NCI-H1105 (cell line): ENCODE results near the gene RAE1.
A peak's percentile ranks its signal among the peaks of the same experiment; 100 is the strongest.
"Not testable (repeated sequence)": the region's sequence is repeated elsewhere in the genome, so short reads cannot be mapped to it uniquely, and the experiment has no call there.

ENCODE experiments used
- DNase-seq: peaks from one replicate; lab custom pipeline; 2025; lab: John Stamatoyannopoulos, UW

The RAE1 gene

DNA sequence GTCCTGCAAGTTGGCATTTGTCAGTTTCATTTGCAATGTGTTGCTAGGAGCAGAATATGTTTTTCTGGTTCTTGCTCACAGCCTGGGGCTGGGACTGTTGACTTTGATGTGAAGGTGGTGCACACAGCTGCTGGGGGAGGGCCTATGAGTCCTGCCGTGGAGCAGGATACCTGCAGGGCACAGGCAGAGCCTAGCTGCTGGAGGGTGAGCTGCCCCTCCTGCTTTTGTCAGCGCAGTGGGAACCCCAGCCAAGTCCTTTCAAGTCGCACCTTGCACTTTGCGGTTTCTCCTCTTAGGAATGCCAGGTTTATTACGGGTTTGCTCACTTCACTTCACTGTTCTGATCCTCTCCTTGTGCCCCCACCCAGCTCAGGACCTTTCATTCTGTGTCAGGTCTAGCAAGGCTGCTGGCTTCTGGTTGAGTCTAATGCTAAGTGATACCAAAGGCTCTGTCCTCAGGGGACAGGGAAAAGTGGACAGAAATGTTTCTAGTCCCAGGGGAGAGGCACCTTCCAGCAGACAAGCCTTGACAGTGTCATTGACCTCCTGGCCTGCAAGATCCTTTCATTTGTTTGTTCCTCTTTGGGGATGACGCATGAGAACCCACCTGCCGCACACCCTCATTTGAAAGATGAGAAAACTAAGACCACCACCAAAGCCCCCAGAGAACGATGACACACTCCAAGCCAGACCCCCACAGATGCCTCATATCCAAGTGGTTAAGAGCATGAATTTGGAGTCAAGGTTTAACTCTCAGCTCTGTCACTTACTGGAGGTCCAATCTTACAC, 24.2 kb upstream of the RAE1 start:
- DNase-seq = peak; percentile 19

DNA sequence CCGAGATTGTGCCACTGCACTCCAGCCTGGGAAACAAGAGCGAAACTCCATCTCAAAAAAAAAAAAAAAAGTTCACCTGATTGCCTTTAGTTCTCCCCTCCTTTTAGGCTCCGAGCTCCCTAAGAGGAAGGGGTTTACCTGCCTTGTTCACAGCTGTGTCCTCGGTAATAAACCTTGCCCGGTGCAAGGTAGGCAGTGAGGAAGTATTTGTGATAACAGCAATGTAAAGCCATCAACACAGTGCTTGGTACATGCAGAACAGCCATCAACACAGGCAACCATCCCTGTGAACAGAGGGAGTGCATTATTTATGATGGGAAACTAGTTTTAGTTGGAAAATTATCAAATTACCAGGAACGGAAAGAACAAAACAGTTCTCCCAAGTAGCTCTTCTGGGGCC, 23.2 kb upstream of the RAE1 start:
- no peak for DNase-seq

DNA sequence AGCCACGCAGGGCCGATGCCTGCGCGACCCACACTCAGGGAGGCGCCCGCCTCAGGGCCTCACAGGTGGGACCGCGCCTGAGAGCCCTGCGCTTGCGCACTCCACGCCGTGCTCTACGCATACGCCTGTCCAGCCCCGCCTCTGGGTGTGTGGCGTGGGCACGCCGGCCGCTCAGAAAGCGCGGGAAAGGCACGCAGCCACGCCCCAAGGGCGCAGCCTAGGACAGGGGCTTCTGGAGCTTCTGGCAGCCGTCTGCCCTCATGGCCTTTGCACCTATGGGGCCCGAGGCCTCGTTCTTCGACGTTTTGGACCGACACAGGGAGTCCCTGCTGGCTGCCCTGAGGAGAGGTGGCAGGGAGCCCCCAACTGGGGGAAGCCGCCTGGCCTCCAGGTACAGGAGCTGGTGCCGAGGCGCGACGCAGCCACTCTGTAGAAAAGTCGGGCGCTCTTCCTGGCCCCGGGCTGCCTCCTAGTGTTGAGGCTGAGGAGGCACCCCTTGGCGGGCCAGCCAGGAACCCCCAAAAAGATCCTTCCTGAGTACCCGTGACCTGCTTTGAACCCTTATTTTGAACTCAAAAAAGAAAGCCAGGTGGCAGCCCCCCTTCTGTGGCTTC, 21.3 kb upstream of the RAE1 start, which contains the start of gene SPO11:
Gene SPO11 (plus strand): TSS at position 196 of the 614 bp plus-strand sequence. CDS start 65 bp downstream, at position 261.
- DNase-seq = no peak

DNA sequence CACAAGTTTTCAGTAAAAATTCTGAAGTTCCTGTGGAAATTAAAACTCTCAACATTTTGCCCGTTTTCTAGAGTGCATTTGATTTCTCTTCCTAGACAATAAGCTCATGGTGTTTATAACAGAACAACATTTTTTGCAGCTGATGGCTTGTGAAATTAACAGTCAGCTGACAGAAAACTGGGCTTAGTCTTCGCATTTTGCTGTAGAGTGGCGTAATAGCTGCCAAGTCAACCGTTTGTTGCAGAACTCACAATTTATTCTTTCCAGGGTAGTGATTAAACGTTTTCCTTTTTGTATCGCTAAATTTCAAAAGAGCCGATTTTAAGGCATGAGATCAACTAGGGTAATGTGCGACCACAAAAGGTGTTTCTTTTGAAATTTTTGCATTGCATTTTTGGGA, 20.1 kb upstream of the RAE1 start:
- DNase-seq = no peak

DNA sequence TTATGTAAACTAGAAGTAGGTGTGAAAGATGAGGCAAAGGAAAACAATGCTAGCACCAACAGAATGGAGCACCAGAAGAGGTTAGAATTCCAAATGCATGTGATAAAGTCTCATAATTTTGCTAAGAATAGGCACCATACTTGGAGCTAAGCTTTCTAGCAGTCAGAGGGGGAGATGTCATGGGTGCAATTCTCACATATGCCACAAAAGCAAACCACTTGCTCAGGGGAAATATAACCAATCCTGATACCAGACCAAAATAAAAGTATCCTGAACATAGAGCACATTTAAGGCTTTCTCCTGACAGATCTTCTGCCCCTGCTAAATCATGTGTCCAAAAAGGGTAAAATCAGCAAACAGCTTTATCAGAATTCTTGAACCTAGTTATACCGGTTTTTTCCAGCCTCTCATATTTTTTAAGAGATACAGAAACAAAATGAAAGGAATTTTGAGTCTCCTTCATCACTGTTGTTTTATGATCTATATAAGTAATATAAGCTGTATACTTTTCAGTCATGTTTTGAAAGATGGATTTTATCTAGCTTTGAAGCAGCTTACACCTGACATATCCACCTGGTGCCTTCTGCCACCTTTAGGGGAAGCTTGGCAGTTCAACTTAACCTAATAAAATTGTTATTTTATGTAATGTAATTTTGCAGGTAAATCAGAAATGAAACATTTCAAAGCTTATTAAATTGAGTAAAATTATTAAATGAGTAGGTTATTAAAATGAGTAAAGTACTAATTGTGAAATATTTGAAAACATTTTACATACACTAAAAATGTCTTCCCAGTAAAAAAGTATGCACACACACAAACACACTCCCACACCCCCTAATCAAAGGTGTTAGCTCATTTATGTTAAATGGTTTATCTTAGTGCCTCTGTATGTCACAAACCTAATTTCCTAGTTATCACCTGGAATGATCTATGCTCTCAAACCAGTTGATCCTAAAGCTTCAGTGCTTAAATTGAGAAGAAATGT, 18.7 kb upstream of the RAE1 start:
- DNase-seq = no peak

DNA sequence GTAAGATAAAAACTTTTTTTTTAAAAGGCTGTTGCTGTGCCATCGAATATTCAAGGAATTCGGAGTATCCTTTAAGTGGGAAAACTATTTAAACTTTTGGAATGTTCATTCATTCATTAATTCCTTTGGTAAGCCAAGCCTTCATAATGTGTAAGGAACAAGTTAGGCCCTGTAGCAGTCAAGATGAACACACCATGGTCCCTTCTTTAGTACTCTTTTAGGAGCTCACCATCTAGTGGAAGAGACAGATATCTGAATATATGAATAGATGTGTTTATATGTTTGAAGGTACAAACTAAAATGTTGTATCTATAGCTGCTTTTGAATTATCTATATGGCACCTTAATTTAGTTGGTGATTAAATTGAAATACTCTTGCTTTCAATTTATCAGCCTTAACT, 15.7 kb upstream of the RAE1 start:
- no peak for DNase-seq

DNA sequence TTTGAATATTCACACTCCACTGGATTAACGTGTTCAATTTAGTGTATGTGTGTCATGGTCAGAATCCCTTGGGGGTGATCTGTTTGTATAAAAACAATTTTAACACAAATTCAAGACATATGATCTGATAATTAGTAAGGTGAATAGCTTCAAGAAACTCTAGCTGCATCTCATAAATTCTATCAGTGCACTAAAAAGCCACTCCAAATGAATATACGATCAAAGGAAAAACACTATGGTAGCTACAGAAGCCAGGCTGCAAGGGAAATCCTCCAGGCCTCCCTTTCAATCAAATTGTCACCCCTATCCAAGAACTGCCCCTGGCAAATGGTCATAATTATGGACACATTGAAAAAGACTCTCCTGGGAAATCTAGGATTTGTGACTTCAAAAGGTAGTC, 9.4 kb upstream of the RAE1 start:
- no peak for DNase-seq

DNA sequence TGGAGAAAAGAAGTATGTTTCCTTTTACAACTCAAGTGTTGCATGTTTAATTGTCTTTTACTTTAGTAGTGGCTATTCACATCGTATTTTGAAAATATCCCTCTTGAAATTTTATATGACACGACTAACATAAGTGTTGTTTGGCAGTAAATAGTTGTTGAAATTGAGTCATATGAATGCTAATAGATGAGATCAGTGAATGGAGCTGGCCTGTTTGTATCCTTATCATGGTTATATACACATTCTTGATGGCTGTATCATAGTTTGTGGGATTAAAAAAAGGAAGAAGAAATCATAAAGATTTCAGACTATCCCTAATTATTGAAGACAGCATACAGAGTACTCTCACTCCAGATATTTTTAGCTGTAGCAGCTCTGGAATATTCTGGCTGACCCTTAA, 8.2 kb upstream of the RAE1 start:
- no peak for DNase-seq

DNA sequence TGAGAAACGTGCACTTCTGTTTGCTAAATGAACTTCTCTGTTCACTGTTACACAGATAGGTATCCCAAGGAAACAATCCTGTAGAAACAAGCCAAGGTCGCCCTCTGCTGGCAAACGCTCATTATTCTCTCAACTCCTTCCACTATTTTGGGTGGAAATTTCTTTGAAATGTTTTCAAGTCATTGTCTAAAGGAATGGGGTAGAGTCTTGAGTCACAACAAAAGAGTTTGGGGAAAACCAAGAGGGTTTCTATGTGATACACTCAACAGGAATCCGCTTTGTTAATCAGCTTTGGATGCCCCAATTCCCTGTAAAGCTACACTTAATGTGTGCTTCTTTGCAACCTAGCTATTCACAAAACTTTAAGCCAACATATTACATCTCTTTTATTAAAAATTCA, 4.6 kb upstream of the RAE1 start:
- DNase-seq = peak; percentile 56

DNA sequence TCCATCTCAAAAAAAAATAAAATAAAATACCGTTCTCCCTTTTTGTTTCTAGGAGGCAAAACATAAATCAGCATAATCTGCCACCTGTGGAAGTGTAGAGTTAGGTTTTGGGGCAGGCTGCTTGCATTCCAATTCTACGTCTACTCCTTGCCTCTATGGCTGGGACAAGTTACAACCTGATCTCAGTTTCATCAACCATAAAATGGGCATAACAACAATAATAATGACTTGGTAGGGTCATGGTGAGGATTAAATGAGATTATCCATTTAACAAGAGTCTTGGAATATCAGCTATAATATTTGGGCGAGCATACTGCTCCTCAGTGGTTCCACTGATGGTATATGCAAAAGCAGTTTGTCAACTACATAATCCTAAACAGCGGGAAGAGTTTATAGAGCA, 3.7 kb upstream of the RAE1 start:
- no peak for DNase-seq

DNA sequence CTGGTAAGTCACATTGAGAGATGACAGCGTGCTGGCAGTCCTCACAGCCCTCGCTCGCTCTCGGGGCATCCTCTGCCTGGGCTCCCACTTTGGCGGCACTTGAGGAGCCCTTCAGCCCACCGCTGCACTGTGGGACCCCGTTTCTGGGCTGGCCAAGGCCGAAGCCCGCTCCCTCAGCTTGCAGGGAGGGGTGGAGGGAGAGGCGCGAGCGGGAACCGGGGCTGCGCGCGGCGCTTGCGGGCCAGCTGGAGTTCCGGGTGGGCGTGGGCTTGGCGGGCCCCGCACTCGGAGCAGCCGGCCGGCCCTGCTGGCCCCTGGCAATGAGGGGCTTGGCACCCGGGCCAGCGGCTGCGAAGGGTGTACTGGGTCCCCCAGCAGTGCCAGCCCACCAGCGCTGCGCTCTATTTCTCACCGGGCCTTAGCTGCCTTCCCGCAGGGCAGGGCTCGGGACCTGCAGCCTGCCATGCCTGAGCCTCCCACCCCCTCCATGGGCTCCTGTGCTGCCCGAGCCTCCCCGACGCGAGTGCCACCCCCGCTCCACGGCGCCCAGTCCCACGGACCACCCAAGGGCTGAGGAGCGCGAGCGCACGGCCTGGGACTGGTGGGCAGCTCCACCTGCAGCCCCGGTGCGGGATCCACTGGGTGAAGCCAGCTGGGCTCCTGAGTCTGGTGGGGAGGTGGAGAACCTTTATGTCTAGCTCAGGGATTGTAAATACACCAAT, 2.7 kb upstream of the RAE1 start:
- not testable (repeated sequence) for DNase-seq

DNA sequence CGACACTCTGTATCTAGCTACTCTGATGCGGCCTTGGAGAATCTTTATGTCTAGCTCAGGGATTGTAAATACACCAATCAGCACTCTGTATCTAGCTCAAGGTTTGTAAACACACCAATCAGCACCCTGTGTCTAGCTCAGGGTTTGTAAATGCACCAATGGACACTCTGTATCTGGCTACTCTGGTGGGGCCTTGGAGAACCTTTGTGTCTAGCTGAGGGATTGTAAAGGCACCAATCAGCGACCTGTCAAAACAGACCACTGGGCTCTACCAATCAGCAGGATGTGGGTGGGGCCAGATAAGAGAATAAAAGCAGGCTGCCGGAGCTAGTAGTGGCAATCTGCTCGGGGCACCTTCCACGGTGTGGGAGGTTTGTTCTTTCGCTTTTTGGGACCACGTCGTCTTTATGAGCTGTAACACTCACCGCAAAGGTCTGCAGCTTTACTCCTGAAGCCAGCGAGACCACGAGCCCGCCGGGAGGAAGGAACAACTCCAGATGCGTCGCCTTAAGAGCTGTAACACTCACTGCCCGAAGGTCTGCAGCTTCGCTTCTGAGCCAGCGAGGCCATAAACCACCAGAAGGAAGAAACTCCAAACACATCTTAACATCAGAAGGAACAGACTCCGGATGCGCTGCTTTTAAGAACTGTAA, 2.0 kb upstream of the RAE1 start:
- not testable (repeated sequence) for DNase-seq

DNA sequence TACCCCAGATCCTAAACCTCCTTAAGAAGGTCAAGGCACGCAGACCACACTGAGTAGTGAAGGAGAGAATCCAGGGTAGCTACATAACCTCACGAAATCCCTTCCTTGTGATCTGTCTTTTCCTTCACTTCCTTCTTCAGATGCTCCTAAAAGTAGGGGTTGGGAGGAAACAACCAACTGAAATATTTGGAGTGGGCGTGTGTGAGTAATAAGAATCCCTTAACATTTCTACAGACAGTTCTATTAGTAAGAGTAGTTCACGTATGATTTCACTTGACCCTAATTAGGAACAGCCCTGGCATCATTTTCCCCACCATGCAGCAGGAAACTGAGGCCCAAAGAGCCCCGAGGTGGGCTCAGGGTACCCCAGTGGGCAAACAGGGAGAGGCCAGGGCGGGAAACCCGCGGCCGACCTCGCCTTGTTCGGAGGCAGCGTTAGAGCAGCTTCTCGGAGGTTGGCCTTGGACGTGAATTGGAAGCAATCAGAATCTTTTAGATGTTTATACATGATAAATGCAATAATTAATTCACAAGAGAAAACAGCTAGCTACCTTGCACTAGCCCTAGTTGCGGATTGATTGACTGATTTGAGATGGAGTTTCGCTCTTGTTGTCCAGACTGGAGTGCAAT, 859 bp upstream of the RAE1 start:
- DNase-seq = no peak

DNA sequence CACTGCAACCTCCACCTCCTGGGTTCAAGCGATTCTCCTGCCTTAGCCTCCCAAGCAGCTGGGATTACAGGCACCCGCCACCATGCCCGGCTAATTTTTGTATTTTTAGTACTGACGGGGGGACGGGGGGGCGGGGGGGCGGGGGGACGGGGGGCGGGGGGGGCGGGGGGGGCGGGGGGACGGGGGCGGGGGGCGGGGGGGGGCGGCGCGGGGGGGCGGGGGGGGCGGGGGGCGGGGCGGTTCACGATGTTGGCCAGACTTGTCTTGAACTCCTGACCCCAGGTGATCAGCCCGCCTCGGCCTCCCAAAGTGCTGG, 371 bp upstream of the RAE1 start:
- DNase-seq = not testable (repeated sequence)

DNA sequence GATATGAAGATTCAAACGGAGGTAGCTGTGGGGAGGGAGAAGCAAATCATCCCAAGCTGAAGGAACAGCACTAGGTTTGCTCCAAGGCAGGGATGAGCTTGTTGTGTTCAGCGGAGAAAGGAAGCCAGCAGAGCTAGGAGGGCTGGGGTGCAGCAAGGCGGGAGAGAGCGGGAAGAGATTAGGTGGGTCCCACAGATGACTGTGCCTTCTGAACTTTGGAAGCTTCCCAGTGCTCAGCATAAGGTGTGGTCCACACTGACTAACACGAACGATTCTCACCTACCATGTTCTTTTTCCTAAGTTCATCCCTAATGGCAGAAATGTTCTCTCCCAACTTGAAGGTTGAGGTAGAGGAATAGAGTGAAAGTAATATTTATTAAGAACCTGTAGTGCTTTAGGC, 1.2 kb downstream of the RAE1 start:
- DNase-seq = no peak

DNA sequence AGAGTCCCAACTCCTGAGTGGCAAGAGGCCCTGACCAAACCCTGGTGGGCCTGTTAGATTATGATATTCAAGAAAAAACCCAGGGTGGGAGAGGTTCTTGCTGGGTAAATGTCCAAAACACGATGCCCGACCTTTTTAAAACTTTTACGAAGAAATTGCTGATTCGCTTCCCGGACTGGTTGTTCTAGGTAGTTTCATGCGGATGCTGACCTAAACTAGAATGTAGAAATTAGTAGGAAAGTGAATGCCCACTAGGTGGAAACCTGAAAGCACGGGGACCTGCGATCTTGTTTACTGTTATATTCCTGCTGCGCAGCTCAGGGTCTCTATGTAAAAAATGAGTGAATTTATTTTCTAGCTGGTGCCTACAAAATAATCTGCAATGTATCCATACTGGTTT, 2.3 kb downstream of the RAE1 start:
- DNase-seq = no peak

DNA sequence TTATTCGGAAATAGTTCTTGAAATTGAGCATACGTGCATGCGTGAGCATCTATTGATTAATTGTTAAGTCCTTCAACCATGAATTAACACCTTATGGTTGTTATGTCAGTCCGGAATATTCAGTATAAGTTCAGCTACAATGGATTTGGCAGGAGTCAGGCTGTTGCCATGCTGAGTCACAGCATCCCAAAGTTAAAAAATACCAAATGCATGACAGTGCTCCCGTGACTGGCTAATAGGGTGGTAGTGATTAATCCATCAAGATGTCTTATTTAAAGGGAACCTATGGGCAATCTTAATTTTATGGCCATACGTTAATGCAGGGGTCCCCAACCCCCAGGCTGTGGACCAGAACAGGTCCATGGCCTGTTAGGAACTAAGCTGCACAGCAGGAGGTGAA, 10.5 kb downstream of the RAE1 start:
- DNase-seq = no peak

DNA sequence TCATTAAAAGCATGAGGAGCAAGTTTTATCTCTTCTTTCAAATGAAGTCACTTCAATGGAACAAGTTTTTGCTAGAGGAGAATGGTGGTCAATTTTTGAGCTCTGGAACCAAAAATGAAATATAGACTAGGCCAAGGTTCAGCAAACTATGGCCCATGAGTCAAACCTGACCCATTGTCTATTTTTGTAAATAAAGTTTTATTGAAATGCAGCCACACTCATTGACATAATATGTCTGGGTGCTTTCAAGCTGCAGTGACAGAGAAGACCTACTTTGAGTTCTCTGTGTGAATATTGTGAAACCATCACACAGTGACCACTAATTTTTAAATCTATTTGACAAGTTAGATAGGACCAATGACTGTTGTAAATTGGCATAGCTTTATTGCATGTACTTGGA, 13.4 kb downstream of the RAE1 start:
- DNase-seq = no peak

DNA sequence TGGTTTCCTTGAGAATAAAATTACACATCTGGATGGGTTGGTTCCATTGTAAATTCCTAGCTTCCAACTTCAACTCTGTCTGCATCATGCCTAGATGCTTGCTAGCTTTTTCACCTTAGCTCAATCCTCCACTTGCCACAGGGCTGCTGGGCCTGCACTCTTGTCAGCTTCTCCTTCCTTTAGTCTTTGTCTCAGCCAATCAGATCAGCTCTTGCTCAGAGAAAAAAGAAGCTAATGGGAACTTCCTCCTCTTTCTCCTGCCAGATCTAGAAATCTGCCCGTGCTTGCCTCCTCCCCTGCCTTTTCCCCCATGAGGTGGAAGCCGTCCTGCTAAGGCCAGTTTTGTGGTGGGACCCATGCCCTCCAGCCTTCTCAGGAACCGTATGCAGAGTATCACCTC, 18.5 kb downstream of the RAE1 start:
- no peak for DNase-seq

DNA sequence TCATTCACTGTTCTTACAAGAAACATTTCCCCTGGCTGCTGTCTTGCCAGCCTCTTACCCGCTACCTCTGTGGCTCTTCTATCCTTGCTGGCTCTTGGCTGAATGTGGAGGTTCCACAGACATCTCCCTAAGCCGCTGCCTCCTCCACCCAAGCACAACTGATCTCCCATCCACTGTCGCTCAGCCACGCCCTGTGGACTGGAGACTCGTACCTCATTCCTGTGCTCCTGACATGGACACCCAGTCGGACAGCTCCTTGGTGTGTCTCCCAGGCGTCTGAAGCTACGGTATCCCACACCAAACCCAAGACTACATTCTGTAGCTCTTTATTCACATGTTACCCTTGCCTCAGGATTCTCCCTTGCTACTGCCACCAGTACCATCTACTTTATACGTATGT, 19.3 kb downstream of the RAE1 start:
- no peak for DNase-seq

DNA sequence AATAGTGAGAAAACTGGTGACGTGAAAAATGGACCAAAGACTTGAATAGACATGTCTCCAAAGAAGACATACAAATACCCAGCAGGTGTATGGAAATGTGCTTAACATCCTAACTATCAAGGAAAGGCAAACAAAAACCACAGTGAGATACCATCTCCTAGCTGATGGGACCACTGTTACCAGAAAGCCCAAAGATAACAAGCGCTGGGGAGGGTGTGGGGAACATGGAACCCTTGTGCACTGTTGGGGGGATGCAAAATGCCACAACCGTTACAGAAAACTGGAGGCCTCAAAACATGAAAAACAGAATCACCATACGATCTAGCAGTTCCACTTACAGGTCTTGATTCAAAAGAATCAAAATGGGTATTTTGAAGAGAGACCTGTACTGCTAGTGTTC, 20.3 kb downstream of the RAE1 start:
- DNase-seq = no peak
